ENCODE measurements around the gene FBXW10B. TPM values are rescaled to one million over a fixed set of nuclear protein-coding genes. Genes with fewer than 3 reads are reported as not detected.
A peak's percentile ranks its signal among the peaks of the same experiment; 100 is the strongest.
"Not testable (repeated sequence)": the region's sequence is repeated elsewhere in the genome, so short reads cannot be mapped to it uniquely, and the experiment has no call there.

FBXW10B gene
- total and polyA plus RNA-seq, 5 donors from 2014 or later, result 0.14 to 8.2 (median 0.60) TPM; not detected in 1

DNA sequence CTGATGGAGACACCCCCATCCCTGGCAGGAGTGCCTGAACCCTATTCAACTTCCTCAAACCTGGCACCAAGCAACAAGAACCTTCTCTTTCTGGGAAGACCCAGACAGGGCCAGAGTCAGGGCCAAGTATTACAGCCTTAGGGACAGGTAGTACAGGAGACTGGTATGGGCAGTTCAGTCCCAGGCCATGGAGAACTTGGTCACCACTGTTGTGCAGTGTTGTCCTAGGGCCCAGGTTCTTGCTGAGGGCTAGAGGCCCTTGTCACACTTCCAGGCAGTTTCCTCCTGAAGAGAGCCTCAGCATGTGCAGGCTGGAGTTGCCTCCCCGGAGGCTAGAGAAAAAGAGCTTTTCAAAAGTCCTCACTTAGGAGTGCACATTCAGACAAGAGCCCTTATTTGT, 28.7 kb downstream of the FBXW10B start:
- H3K9me3 Mint-ChIP-seq; H3K9me3 ChIP-seq (ENCODE audit: control insufficient read depth in 2 of 2, low read length in 2 of 2); H3K36me3 ChIP-seq (ENCODE audit: control insufficient read depth, insufficient read depth, low read length); ATAC-seq (ENCODE audit: low read depth in 2 of 2); H3K4me3 ChIP-seq (ENCODE audit: low read depth, low read length); DNase-seq; H3K36me3 Mint-ChIP-seq; H3K27me3 Mint-ChIP-seq; H3K27me3 ChIP-seq (ENCODE audit: control insufficient read depth, insufficient read depth, low read length): not testable (repeated sequence)
- Histone ChIP-seq H3K27ac (ENCODE audit: insufficient read depth, low read length, poor library complexity, severe bottlenecking) (peak overlapping the region; percentile 33), H3K4me1 (ENCODE audit: control insufficient read depth, insufficient read depth, low read length, poor library complexity, severe bottlenecking) (peaks cover 28% of the 10 kb centered on the region)
- Mint-ChIP-seq H3K27ac (peak overlapping the region; percentile 36 to 91 (median 66)), H3K4me1 (peaks cover 9 to 62% (median 31%) of the 10 kb centered on the region in 4 donors), H3K4me3 (peak overlapping the region in 3 of 4 donors; percentile 38 to 81 (median 48))

DNA sequence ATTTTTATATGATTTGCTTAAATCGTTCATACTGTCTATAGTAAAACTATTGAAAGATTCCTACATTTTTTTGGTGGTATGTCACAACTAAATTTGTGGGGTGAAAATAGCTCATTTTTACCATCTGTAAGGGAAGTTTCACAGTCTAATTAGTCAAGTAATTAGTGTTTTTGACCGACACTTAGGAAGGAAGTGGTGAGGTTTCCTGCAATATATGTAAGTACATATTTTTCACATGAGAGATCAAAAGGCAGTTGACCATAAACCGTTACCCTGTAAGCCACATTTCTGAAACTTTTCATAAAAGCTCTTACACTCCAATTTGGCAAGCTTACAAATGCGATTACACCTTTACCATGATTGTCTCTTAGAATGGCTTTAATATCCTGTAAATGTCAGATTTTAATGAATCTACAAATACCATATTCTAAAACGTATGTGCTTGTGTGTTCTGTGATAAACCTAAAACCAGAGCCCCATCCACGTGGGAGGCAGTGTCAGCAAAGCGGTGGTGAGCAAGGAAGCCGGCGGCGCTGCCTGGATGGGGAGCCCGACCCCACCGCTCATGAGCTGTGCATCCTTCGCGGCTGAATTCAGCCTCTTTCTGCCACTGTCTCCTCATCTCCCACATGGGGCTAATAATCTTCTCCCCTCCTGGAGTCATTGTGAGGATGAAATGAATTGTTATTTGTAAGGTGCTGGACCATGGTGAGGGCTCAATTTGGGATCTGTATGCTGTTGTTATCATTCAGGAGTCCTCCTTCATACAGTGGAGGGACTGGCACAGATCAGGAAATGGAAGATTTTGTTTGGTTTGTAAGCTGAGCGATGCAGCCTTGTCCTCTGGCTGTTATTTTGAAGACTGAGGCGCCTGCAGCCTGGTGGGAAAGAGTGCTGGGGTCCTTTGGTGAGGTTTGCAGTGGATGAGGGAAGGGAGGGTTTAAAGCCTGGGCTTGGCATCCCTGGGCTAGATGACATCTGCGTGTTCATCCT, 29.7 kb downstream of the FBXW10B start:
- H3K27me3 ChIP-seq (ENCODE audit: control insufficient read depth, insufficient read depth, low read length); H3K36me3 Mint-ChIP-seq; H3K27me3 Mint-ChIP-seq; H3K9me3 Mint-ChIP-seq; H3K36me3 ChIP-seq (ENCODE audit: control insufficient read depth, insufficient read depth, low read length); H3K9me3 ChIP-seq (ENCODE audit: control insufficient read depth in 2 of 2, low read length in 2 of 2): not testable (repeated sequence)
- H3K27ac ChIP-seq (ENCODE audit: insufficient read depth, low read length, poor library complexity, severe bottlenecking), result peak overlapping the region; percentile 55
- ATAC-seq (ENCODE audit: low read depth in 2 of 2) (peak; percentile 65 to 70), DNase-seq (peak in 2 of 3 donors; percentile 46 to 57)
- H3K4me1 ChIP-seq (ENCODE audit: control insufficient read depth, insufficient read depth, low read length, poor library complexity, severe bottlenecking), result peaks cover 28% of the 10 kb centered on the region
- Mint-ChIP-seq H3K27ac (peak overlapping the region in 2 of 3 donors; percentile 90 to 91), H3K4me3 (peak overlapping the region; percentile 22 to 88 (median 80)), H3K4me1 (peaks cover 9 to 62% (median 31%) of the 10 kb centered on the region in 4 donors)
- H3K4me3 ChIP-seq (ENCODE audit: low read depth, low read length), result peak overlapping the region; percentile 62

DNA sequence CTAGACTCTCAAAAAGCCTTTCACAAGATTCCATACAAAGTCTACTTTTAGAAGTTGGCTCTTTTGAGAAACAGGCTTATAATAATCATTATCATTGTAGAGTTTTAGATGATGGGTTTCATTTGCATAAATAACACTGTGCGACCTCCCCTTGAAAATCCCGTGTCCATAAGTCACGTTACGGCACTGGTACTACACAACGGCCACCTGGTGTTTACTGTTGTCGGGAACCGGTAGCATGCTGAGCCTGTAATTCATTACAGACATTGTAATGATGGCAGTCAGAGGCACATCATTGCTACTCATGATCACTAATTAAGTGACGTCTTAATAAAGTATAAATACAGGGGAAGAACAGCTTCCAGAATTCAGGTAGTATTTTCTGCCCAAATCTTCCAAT, 31.5 kb downstream of the FBXW10B start:
- not testable (repeated sequence) for H3K9me3 ChIP-seq (ENCODE audit: control insufficient read depth in 2 of 2, low read length in 2 of 2); H3K27ac ChIP-seq (ENCODE audit: insufficient read depth, low read length, poor library complexity, severe bottlenecking); ATAC-seq (ENCODE audit: low read depth in 2 of 2); H3K9me3 Mint-ChIP-seq; DNase-seq; H3K36me3 Mint-ChIP-seq; H3K27me3 Mint-ChIP-seq; H3K4me3 Mint-ChIP-seq; H3K4me3 ChIP-seq (ENCODE audit: low read depth, low read length); H3K27me3 ChIP-seq (ENCODE audit: control insufficient read depth, insufficient read depth, low read length); H3K36me3 ChIP-seq (ENCODE audit: control insufficient read depth, insufficient read depth, low read length)
- Mint-ChIP-seq H3K27ac (peak overlapping the region; percentile 16 to 56 (median 50)), H3K4me1 (peaks cover 9 to 55% (median 28%) of the 10 kb centered on the region in 4 donors)
- peaks cover 22% of the 10 kb centered on the region for H3K4me1 ChIP-seq (ENCODE audit: control insufficient read depth, insufficient read depth, low read length, poor library complexity, severe bottlenecking)

DNA sequence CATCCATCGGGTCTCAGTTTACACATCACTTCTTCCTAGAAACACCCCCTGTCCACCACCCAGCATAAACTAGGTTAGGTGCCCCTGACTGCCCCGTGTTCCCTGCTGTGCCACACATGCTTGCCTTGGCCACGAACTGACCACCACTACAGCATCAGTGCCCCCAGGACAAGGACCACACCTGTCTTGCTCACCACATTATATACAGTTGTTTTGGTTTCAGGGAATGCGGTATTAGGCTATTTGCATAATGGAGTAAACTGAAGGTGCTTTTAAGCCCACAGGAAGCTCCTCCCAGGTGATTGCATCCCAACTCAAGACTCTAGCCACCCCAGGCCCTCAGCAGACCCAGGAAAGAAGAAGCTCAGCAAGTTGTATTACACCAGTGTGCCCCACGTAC, 36.2 kb downstream of the FBXW10B start:
- not testable (repeated sequence) for H3K9me3 ChIP-seq (ENCODE audit: control insufficient read depth in 2 of 2, low read length in 2 of 2); H3K4me3 Mint-ChIP-seq; H3K27me3 Mint-ChIP-seq; DNase-seq; H3K36me3 Mint-ChIP-seq; H3K27me3 ChIP-seq (ENCODE audit: control insufficient read depth, insufficient read depth, low read length); H3K27ac ChIP-seq (ENCODE audit: insufficient read depth, low read length, poor library complexity, severe bottlenecking); H3K4me1 ChIP-seq (ENCODE audit: control insufficient read depth, insufficient read depth, low read length, poor library complexity, severe bottlenecking); ATAC-seq (ENCODE audit: low read depth in 2 of 2); H3K36me3 ChIP-seq (ENCODE audit: control insufficient read depth, insufficient read depth, low read length); H3K9me3 Mint-ChIP-seq; H3K4me3 ChIP-seq (ENCODE audit: low read depth, low read length)
- peak overlapping the region in 1 of 3 donors; percentile 55 for H3K27ac Mint-ChIP-seq
- peaks cover 3 to 19% (median 9%) of the 10 kb centered on the region in 4 donors for H3K4me1 Mint-ChIP-seq

DNA sequence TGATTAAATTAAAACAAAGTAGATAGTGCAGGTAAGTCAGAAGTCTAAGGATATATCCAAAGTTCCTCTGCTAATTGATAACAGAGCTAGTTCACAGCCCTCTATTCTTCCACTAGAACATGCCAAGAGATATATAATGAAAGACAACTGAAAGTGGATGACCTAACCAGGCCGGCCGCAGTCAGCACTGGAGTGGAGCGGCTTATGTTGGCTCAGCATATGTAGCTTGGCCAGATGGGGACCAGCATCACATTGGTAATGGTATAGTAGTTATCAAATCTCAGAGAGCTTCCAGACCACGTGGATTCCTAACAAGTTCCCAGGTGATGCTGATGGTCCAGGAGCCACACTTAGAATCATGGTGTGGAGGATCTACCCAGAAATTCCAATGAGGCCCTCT, 38.0 kb downstream of the FBXW10B start:
- ATAC-seq (ENCODE audit: low read depth in 2 of 2); H3K4me1 ChIP-seq (ENCODE audit: control insufficient read depth, insufficient read depth, low read length, poor library complexity, severe bottlenecking); H3K27ac ChIP-seq (ENCODE audit: insufficient read depth, low read length, poor library complexity, severe bottlenecking); H3K9me3 Mint-ChIP-seq; H3K27me3 ChIP-seq (ENCODE audit: control insufficient read depth, insufficient read depth, low read length); DNase-seq; H3K4me3 ChIP-seq (ENCODE audit: low read depth, low read length); H3K36me3 ChIP-seq (ENCODE audit: control insufficient read depth, insufficient read depth, low read length); H3K27me3 Mint-ChIP-seq; H3K9me3 ChIP-seq (ENCODE audit: control insufficient read depth in 2 of 2, low read length in 2 of 2); H3K4me3 Mint-ChIP-seq; H3K27ac Mint-ChIP-seq; H3K4me1 Mint-ChIP-seq; H3K36me3 Mint-ChIP-seq: not testable (repeated sequence)

DNA sequence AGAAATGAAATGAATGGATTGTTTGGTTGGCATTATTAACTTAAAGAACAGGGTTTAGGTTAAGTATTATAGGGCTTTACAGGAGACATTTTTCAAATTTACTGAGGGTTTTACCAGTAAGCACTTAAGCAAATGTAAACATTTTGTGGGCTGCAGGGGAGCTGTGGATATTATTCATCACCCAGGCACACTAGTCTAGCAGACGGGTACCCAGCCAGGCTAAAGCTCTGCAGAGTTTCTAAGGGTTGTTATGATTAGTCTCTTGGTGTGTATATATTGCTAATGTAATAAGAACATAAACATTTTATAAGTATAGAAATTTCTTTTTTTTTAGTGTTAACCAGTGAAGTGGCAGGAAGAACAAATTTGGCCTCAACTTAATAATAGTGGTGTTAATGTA, 42.7 kb downstream of the FBXW10B start:
- not testable (repeated sequence) for H3K27me3 ChIP-seq (ENCODE audit: control insufficient read depth, insufficient read depth, low read length); H3K36me3 Mint-ChIP-seq; H3K4me1 ChIP-seq (ENCODE audit: control insufficient read depth, insufficient read depth, low read length, poor library complexity, severe bottlenecking); H3K9me3 ChIP-seq (ENCODE audit: control insufficient read depth in 2 of 2, low read length in 2 of 2); H3K27ac Mint-ChIP-seq; H3K27me3 Mint-ChIP-seq; ATAC-seq (ENCODE audit: low read depth in 2 of 2); H3K27ac ChIP-seq (ENCODE audit: insufficient read depth, low read length, poor library complexity, severe bottlenecking); H3K4me3 ChIP-seq (ENCODE audit: low read depth, low read length); H3K9me3 Mint-ChIP-seq; H3K4me1 Mint-ChIP-seq; DNase-seq; H3K4me3 Mint-ChIP-seq; H3K36me3 ChIP-seq (ENCODE audit: control insufficient read depth, insufficient read depth, low read length)

DNA sequence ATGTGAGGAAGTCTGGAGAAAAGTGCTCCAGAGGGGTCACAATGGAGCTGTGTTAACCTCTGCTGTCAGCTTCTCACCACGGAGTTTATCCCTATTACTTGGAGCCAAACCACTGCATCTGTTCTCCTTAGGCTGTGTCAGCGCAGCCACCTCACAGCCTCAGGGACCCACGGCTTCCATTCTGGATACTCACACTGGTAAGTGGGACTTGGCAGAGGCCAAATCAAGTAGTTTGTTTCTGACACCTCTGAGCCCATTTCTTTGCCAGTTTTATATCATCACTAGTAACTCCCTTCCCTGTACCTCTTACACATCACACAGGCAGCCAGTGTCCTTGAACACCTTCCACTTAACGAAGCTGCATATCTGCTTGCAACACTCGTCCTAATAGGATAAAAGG, 44.8 kb downstream of the FBXW10B start:
- not testable (repeated sequence) for H3K4me1 ChIP-seq (ENCODE audit: control insufficient read depth, insufficient read depth, low read length, poor library complexity, severe bottlenecking); H3K9me3 Mint-ChIP-seq; H3K27me3 ChIP-seq (ENCODE audit: control insufficient read depth, insufficient read depth, low read length); DNase-seq; H3K27ac ChIP-seq (ENCODE audit: insufficient read depth, low read length, poor library complexity, severe bottlenecking); H3K4me3 ChIP-seq (ENCODE audit: low read depth, low read length); H3K4me1 Mint-ChIP-seq; H3K9me3 ChIP-seq (ENCODE audit: control insufficient read depth in 2 of 2, low read length in 2 of 2); ATAC-seq (ENCODE audit: low read depth in 2 of 2); H3K4me3 Mint-ChIP-seq; H3K36me3 Mint-ChIP-seq; H3K27me3 Mint-ChIP-seq; H3K27ac Mint-ChIP-seq; H3K36me3 ChIP-seq (ENCODE audit: control insufficient read depth, insufficient read depth, low read length)

DNA sequence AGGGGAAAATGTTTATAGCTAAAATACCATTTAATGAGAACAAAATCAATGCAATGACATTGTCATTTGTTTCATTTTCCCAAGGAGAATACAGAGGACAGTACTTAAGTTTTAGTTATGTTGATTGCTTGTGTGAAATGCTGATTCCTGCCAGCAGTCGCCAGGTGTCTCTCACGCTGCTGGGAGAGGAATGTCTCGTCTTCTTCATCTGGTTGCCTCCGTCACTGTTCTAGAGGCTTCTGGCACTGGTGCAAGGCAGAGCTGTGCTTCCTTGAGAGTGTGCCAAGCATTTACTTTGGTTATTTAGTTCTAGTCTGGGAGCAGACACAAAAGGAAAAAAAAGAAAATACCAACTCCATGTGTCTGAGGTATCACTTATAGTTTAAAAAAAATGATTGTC, 45.6 kb downstream of the FBXW10B start:
- H3K9me3 ChIP-seq (ENCODE audit: control insufficient read depth in 2 of 2, low read length in 2 of 2); H3K36me3 Mint-ChIP-seq; H3K27ac ChIP-seq (ENCODE audit: insufficient read depth, low read length, poor library complexity, severe bottlenecking); H3K27ac Mint-ChIP-seq; H3K9me3 Mint-ChIP-seq; H3K27me3 ChIP-seq (ENCODE audit: control insufficient read depth, insufficient read depth, low read length); H3K36me3 ChIP-seq (ENCODE audit: control insufficient read depth, insufficient read depth, low read length); H3K27me3 Mint-ChIP-seq; H3K4me3 Mint-ChIP-seq; DNase-seq; ATAC-seq (ENCODE audit: low read depth in 2 of 2); H3K4me1 Mint-ChIP-seq; H3K4me3 ChIP-seq (ENCODE audit: low read depth, low read length); H3K4me1 ChIP-seq (ENCODE audit: control insufficient read depth, insufficient read depth, low read length, poor library complexity, severe bottlenecking): not testable (repeated sequence)
